Prostate gland (tissue), 2 donors: ENCODE measurements around the gene ECE2. TPM values are rescaled to one million over a fixed set of nuclear protein-coding genes. Genes with fewer than 3 reads are reported as not detected.

Source experiments
- DNase-seq: peaks from one replicate; pipeline ENCODE4 v3.0.0-alpha.2; 2019; ENCODE audit warnings: low spot score
- H3K27ac ChIP-seq, 2 donors: fragments of 200-600 bp; sonication (generic); 2 replicates each; pipeline ENCODE4 v1.5.1; 2017 to 2019
- H3K27me3 ChIP-seq: fragments of 200-600 bp; sonication (generic); replicated peaks from 2 replicates; pipeline ENCODE4 v1.5.1; 2019; ENCODE audit not compliant: insufficient read depth
- H3K36me3 ChIP-seq, 2 donors: fragments of 200-600 bp; sonication (generic); 1 replicate in 1 of 2; 2 replicates in 1 of 2; pipeline versions ENCODE4 v1.5.1 to v1.8.1; 2017 to 2019
- H3K4me1 ChIP-seq: fragments of 200-600 bp; sonication (generic); replicated peaks from 2 replicates; pipeline ENCODE4 v1.5.1; 2019
- H3K4me3 ChIP-seq, 2 donors: fragments of 200-600 bp; sonication (generic); 2 replicates each; pipeline ENCODE4 v1.5.1; 2017 to 2019
- H3K9me3 ChIP-seq: fragments of 200-600 bp; sonication (generic); 2 replicates; pipeline ENCODE4 v1.5.1; 2017
- POLR2A ChIP-seq: fragments of 450-650 bp; IDR thresholded peaks from one replicate; pipeline ENCODE4 v1.6.1; 2016; ENCODE audit warnings: antibody characterized with exemption, mild to moderate bottlenecking
- POLR2AphosphoS5 ChIP-seq: sonication (generic); formaldehyde crosslinking; IDR thresholded peaks from one replicate; pipeline ENCODE4 v1.6.1; 2017; ENCODE audit warnings: antibody characterized with exemption
- WGBS: methylation state at CpG from one replicate; pipeline ENCODE4 v1.1.5; 2018; 5-methylcytosine and 5-hydroxymethylcytosine counted together
- intact Hi-C: fragments of 100-400 bp; cut with DNase I; formaldehyde crosslinking; loops from one replicate; pipeline ENCODE4 v1.14.2; 2022
- total RNA-seq, 2 donors: library from RNA; depleted of rRNA; stranded (reverse); fragments of >200 nt; gene quantifications; one replicate each; pipeline ENCODE4 v1.1.0, GENCODE V29; 2016
- TF ChIP-seq, protein P1 (sequence below), 4 experiments: fragments of 200-600 bp in 2 of 4; fragments of 450-650 bp in 2 of 4; sonication (generic) in 2 of 4; IDR thresholded peaks; 1 replicate in 3 of 4; 2 replicates in 1 of 4; pipeline ENCODE4 v1.5.1; 2016 to 2019; ENCODE audit warnings: antibody characterized with exemption in 4 of 4, mild to moderate bottlenecking in 2 of 4, moderate library complexity in 2 of 4

The ECE2 gene
- total RNA-seq, 2 donors from 2014 or later = 0.57 TPM; not detected in 1

DNA sequence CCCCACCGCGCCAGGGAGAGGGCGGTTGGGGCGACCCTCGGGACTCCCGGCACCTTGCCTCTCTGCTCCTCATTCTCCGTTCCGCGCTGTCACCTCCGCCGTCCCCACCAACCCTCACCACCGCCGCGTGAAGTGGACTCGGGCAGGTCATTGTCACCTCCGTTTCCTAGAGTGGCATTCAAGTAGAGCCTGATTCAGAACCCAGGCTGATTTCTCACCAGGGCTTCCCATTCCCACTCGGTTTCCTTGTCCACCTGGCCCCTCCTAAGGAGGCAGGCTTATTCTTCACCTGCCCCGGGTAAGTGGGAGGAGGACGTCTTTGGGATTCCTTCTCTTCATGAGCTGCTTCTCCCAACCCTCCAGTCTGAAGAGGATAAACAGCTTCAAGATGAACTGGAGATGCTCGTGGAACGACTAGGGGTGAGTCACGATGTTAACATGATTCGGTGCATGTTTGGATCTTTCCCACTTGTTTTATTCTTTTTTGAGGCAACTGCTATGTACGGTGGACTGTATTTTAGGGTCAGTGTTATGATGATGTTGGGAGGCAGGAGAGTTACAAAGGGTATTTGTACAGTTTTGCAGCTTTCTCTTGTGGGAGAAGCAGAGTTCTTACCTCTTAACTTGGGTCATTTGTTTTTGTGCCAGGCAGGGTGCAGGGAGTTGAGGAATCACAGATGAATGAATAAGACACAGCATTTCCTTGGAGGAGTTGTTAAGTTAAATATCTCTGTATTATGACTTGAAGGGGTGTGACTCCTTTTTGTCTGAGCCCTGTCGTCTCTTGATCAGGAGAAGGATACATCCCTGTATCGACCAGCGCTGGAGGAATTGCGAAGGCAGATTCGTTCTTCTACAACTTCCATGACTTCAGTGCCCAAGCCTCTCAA, 23.9 kb downstream of the ECE2 start:
- TF ChIP-seq POLR2AphosphoS5 = no peak
- TF ChIP-seq, protein P1, sequence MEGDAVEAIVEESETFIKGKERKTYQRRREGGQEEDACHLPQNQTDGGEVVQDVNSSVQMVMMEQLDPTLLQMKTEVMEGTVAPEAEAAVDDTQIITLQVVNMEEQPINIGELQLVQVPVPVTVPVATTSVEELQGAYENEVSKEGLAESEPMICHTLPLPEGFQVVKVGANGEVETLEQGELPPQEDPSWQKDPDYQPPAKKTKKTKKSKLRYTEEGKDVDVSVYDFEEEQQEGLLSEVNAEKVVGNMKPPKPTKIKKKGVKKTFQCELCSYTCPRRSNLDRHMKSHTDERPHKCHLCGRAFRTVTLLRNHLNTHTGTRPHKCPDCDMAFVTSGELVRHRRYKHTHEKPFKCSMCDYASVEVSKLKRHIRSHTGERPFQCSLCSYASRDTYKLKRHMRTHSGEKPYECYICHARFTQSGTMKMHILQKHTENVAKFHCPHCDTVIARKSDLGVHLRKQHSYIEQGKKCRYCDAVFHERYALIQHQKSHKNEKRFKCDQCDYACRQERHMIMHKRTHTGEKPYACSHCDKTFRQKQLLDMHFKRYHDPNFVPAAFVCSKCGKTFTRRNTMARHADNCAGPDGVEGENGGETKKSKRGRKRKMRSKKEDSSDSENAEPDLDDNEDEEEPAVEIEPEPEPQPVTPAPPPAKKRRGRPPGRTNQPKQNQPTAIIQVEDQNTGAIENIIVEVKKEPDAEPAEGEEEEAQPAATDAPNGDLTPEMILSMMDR (IDR thresholded peaks at IDR 0.05) = no peak
- Histone ChIP-seq H3K27me3 (no peaks in the 10 kb centered on the region), H3K36me3 (peaks cover 11 to 21% of the 10 kb centered on the region in 2 donors), H3K27ac (peak overlapping the region; percentile 48 to 78), H3K4me3 (peak overlapping the region; percentile 54 to 89), H3K4me1 (peaks cover 5% of the 10 kb centered on the region), H3K9me3 (no peaks in the 10 kb centered on the region)
- DNase-seq = no peak
- intact Hi-C loops = loop anchor here (2.0 to 5.0 kb wide), 3 partner anchors 15 to 127 kb away; partner anchors contain the start of genes AP2M1, CLCN2, EIF4G1 and POLR2H
- 17% methylated on average over 27 of the region's 29 CpGs for WGBS

DNA sequence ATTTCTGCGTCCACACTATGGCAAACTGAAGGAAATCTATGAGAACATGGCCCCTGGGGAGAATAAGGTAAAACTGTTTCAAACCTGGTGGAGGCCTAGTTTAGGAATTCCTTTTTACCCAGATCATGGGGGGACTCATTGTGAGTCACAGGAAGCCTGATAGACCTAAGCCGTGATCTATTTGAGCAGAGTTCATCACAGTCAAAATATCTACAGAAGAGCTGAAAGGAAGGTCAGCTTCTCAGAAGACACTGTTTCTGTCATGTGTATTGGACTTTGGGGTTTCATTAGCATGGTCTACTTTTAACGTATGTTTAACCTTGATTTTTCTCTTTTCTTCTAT, 24.5 kb downstream of the ECE2 start:
- Histone ChIP-seq H3K9me3 (no peaks in the 10 kb centered on the region), H3K27me3 (no peaks in the 10 kb centered on the region), H3K36me3 (peaks cover 11 to 21% of the 10 kb centered on the region in 2 donors), H3K4me1 (peaks cover 5% of the 10 kb centered on the region), H3K27ac (no peak overlapping the region), H3K4me3 (no peak overlapping the region)
- TF ChIP-seq POLR2A = no peak
- intact Hi-C loops = no loop called here
- no peak for DNase-seq
- 83% methylated on average over 3 of the region's 3 CpGs for WGBS

DNA sequence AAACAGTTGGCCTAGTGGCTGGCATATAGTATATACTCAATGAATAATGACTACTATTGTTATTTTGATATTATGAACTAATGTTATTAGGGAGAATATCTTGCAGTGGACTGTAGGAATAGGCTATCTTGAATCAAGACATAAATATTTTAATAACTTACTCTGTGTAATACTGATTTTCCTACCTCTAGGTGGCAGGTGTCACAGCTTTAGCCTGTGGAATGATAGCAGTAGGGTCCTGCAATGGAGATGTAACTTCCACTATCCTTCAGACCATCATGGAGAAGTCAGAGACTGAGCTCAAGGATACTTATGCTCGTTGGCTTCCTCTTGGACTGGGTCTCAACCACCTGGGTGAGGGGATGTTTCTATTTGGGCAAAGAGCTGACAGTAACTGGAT, 29.8 kb downstream of the ECE2 start:
- WGBS = 73% methylated on average over 1 of the region's 1 CpG
- H3K36me3 ChIP-seq = peaks cover 11 to 47% of the 10 kb centered on the region in 2 donors

DNA sequence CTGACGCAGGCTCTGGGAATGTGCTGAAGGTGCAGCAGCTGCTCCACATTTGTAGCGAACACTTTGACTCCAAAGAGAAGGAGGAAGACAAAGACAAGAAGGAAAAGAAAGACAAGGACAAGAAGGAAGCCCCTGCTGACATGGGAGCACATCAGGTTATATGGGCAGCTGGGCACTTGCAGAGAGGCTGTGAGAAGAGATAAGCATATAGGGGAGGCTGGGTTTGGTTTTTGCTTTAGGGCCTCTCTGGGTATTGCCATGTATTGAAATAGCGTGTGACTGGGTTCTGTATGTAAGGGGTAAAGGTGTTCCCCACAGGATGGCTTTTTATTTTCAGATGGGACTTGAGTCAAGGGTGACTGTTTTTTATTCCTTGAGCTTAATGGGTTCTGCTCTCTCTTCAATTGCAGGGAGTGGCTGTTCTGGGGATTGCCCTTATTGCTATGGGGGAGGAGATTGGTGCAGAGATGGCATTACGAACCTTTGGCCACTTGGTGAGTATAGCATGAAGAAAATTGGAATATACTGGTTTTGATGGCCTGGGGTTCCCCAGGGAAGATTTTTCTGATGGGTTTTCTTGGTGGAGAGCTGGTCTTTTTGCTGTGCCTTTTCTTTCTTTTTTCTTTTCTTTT, 30.6 kb downstream of the ECE2 start:
- H3K27me3 ChIP-seq = no peaks in the 10 kb centered on the region
- intact Hi-C loops = no loop called here
- 93% methylated on average over 4 of the region's 4 CpGs for WGBS
- no peak overlapping the region for H3K4me3 ChIP-seq
- no peak for DNase-seq
- H3K27ac ChIP-seq = no peak overlapping the region
- no peaks in the 10 kb centered on the region for H3K4me1 ChIP-seq
- TF ChIP-seq POLR2A (no peak), POLR2AphosphoS5 (no peak)
- TF ChIP-seq, protein P1 (IDR thresholded peaks at IDR 0.05) = no peak
- H3K9me3 ChIP-seq = no peaks in the 10 kb centered on the region
- H3K36me3 ChIP-seq = peaks cover 11 to 47% of the 10 kb centered on the region in 2 donors

More for the DNA sequence above, 29.8 kb downstream of the ECE2 start:
- H3K4me1 ChIP-seq = no peaks in the 10 kb centered on the region
- intact Hi-C loops = no loop called here
- H3K4me3 ChIP-seq = no peak overlapping the region
- DNase-seq = no peak
- no peaks in the 10 kb centered on the region for H3K27me3 ChIP-seq
- H3K27ac ChIP-seq = no peak overlapping the region
- TF ChIP-seq, protein P1 (IDR thresholded peaks at IDR 0.05) = peak in 3 of 4 experiments; percentile 24 to 28 (median 28)
- TF ChIP-seq POLR2A (no peak), POLR2AphosphoS5 (no peak)
- H3K9me3 ChIP-seq = no peaks in the 10 kb centered on the region

DNA sequence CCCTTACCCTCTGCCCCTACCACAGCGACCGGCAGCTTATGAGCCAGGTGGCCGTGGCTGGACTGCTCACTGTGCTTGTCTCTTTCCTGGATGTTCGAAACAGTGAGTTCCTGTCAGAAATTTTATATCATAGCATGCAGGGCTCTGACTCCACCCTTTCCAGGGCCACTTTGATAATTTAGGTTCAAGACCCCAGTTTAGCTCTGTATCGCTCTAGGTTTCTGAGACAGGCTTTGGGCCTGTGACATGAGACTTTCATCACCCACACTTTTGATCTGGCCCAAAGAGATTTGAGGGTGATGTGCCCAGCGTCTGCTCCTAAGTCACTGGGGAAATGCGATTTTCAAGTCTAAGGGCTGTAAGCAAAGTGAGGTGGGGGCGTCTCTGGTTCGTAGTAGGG, 32.1 kb downstream of the ECE2 start:
- no peak for TF ChIP-seq POLR2AphosphoS5
- TF ChIP-seq POLR2A = no peak
- TF ChIP-seq, protein P1 (IDR thresholded peaks at IDR 0.05) = no peak
- Histone ChIP-seq H3K4me1 (no peaks in the 10 kb centered on the region), H3K27ac (no peak overlapping the region), H3K36me3 (peaks cover 11 to 34% of the 10 kb centered on the region in 2 donors), H3K27me3 (no peaks in the 10 kb centered on the region), H3K9me3 (no peaks in the 10 kb centered on the region), H3K4me3 (no peak overlapping the region)
- WGBS = 90% methylated on average over 9 of the region's 9 CpGs
- DNase-seq = no peak
- intact Hi-C loops = no loop called here
